CD4-positive, alpha-beta T cell treated with Interleukin-6 at 100 ng/mL for 8 hours (primary cell): Measurements from ENCODE around the gene GZMM.

ENCODE experiments used
- DNase-seq: peaks from one replicate; pipeline ENCODE4 v3.0.0-alpha.2; 2020; ENCODE audit warnings: mixed read lengths, low spot score

Gene GZMM

GRCh38 chr19:512547-513365 lies 31.1 kb upstream of the GZMM start:
- DNase-seq: no peak

GRCh38 chr19:513368-514165 lies 30.3 kb upstream of the GZMM start:
- DNase-seq: no peak

- no peak for DNase-seq
These were observed 29.6 kb upstream of the GZMM start for GRCh38 chr19:514166-514663.

- DNase-seq: no peak
These were observed 25.9 kb upstream of the GZMM start for GRCh38 chr19:517721-518597.

GRCh38 chr19:518598-519231 lies 25.1 kb upstream of the GZMM start:
- DNase-seq: peak; percentile 62

GRCh38 chr19:519449-519865 lies 24.4 kb upstream of the GZMM start:
- no peak for DNase-seq

- DNase-seq: no peak
These were observed 21.1 kb upstream of the GZMM start for GRCh38 chr19:522726-523125.

GRCh38 chr19:524062-524674 lies 19.7 kb upstream of the GZMM start:
- no peak for DNase-seq

- no peak for DNase-seq
These were observed 18.8 kb upstream of the GZMM start for GRCh38 chr19:525029-525428.

GRCh38 chr19:525857-526419 lies 17.9 kb upstream of the GZMM start:
- no peak for DNase-seq

- no peak for DNase-seq
These were observed 13.5 kb upstream of the GZMM start for GRCh38 chr19:530134-531008.

GRCh38 chr19:531009-531752 lies 12.7 kb upstream of the GZMM start:
- peak; percentile 83 for DNase-seq

GRCh38 chr19:531753-532560 lies 11.9 kb upstream of the GZMM start, which contains the start of gene CDC34:
Gene CDC34, plus strand, starts transcription at chr19:531760. Its CDS starts 172 bp downstream, at chr19:531932.
- DNase-seq: no peak

GRCh38 chr19:532561-533363 lies 11.1 kb upstream of the GZMM start:
- DNase-seq: peak; percentile 29

- no peak for DNase-seq
These were observed 10.3 kb upstream of the GZMM start for GRCh38 chr19:533364-534058.

GRCh38 chr19:534088-534487 lies 9.8 kb upstream of the GZMM start:
- DNase-seq: no peak
